HG03064 (cell line): ENCODE measurements around the gene SRSF6.
"Not testable (repeated sequence)": the region's sequence is repeated elsewhere in the genome, so short reads cannot be mapped to it uniquely, and the experiment has no call there.

ENCODE experiments used
- ATAC-seq: cut with Tn5 transposase; IDR thresholded peaks from one replicate; pipeline ENCODE4 v1.9.1; 2021; ENCODE audit warnings: low read depth; ENCODE audit not compliant: unreplicated experiment

The SRSF6 gene

DNA sequence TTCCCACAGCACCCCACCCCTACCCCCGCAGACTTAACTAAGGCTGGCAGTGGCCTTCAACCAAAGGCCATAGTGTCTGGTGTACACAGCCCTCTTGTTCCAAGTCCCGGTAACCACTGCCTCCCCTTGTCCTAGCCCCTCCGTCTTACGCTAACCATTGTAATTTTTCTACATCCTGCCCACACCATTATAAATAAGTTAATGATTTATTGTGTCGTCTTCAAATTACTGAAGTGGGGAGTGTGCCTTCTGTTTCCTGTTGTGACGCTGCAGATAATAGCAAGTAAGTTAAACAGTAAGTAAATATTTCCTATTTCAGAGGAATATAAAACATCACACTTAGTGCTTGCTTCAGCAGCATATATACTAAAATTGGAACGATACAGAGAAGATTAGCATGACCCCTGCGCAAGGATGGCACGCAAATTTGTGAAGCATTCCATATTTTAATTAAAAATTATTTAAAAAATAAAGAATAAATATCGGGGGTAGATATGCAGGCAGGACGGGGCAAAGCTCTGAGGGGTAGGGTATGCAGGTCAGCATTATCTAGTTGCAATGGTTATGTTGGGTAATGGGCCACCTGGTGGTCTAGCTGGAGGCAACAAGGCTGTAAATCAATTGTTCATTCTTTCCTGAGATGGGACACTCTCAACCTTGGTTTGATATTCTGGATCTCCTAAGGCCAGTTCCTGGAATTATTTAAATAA lies 15.1 kb downstream of the SRSF6 start:
- no peak for ATAC-seq

DNA sequence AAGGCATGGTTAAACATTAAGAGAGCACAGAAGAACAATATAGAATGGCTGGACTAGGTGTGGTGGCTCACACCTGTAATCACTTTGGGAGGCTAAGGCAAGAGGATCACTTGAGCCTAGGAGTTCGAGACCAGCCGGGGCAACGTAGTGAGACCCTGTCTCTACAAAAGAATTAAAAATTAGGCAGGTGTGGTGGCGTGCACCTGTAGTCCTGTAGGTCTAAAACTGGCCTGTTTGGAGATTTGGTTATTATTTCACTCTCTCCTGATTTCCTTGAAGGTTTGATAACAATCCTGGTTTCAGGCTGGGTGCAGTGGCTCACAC lies 15.6 kb downstream of the SRSF6 start:
- ATAC-seq = no peak

GRCh38 chr20:43477193-43477592 lies 19.5 kb downstream of the SRSF6 start:
- no peak for ATAC-seq

DNA sequence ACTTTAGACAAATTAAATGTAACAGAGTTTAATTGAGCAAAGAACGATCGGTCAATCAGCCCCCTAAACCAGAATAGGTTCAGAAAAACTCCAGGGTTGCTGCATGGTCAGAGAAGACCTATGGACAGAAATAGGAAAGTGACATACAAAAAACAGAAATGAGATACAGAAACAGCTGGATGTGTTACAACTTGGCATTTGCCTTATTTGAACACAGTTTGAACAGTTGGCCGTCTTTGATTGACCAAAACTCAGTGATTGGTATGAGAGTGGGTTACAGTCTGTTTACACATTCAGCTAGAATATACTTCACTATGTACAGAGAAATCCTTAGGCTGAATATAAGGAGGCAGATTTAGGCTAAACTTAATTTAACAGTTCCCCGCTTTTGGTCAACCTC lies 19.9 kb downstream of the SRSF6 start:
- no peak for ATAC-seq

DNA sequence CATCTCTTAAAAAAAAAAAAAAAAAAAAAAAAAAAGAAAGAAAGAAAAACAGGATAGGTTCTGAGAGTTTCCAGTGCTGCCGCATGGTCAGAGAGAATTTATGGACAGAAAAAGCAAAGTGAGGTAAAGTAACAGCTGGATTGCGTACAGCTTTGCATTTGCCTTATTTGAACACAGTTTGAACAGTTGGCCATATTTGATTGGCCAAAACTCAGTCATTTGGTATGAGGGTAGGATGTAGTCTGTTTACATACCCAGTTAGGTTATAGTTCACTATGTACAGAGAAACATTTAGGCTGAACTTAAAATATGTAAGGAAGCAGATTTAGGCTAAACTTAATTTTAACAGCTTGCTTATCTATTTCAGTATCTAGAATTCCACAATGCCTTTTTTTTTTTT lies 32.3 kb downstream of the SRSF6 start:
- ATAC-seq = no peak

DNA sequence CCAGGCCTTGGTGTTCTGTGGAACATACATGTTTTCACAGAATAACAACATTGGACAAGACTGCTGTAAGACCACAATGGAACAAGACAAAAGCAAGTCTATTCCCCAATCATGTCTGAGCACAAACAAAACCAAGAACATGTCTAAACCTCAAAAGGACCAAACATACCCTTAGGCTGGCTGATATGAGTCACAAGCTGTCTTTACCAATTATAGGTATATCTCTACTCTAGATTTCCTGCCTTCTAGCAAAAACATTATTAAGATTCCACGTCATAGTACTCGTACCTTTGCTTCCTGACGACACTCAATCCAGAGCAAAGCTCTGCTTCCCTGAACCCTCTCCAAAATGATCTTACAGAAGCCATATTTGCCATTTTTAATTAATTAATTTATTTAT lies 34.4 kb downstream of the SRSF6 start:
- peak; percentile 71 for ATAC-seq

DNA sequence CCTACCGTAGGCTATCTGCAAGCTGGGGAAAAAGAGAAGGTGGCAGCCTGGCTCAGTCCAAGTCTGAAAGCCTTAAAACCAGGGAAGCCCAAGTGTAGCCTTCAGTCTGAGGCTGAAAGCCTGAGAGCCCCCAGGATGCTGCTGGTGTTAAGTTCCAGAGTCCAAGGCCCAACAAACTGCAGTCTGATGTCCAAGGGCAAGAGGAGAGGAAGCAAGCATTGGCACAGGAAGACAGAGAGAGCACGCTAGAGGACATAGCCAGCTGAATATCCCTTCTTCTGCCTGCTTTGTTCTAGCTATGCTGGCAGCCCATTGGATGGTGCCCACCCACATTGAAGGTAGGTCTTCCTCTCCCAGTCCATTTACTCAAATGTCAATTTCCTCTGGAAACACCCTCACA lies 37.7 kb downstream of the SRSF6 start:
- no peak for ATAC-seq

- not testable (repeated sequence) for ATAC-seq
Observed at GRCh38 chr20:43502021-43502420, 44.3 kb downstream of the SRSF6 start.

GRCh38 chr20:43506238-43506637 lies 48.5 kb downstream of the SRSF6 start:
- no peak for ATAC-seq

- ATAC-seq = no peak
Observed at GRCh38 chr20:43507150-43508080, 49.7 kb downstream of the SRSF6 start, which contains the start of gene L3MBTL1. Gene L3MBTL1 (plus strand): TSS chr20:43507697. CDS start chr20:43513504, 5,807 bp downstream.

- ATAC-seq = no peak
Observed at GRCh38 chr20:43508106-43508505, 50.4 kb downstream of the SRSF6 start.

DNA sequence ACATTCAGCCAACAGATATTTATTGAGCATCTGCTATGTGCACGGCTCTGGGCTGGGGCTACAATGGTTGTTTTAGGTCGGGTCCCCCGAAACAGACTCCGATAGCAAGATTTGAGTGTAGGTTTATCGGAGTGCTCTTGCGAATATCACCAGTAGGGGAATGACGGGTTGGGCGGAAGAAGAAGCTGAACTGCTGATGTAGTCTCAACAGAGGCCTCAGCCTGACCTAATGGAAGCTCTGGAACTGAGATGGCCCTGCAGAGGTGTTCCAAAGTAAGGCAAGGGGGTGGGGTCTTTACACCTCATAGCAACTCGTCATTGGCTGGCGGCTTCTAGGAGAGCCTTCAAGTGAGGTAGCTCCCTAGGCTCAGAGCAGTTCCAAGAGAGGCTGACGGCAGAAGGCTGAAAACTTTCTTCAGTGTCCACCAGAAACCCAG lies 50.9 kb downstream of the SRSF6 start:
- ATAC-seq = no peak

DNA sequence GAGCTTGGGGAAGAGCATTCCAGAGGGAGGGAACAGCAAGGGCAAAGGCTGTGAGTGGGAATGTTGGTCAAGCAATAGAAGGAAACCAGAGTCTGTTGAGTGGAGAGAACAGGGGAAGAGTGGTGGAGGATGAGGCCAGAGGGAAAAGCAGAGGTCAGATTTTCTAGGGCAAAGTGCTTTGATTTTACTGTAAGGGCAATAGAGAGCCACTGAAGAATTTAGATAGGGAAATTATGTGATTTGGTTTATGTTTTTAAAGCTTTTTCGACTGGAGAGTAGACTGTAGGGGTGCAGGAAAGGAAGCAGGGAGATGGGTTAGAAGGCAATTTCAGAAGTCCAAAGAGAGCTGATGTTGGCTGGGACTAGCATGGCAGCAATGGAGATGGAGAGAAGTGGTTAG lies 54.2 kb downstream of the SRSF6 start:
- ATAC-seq = no peak

DNA sequence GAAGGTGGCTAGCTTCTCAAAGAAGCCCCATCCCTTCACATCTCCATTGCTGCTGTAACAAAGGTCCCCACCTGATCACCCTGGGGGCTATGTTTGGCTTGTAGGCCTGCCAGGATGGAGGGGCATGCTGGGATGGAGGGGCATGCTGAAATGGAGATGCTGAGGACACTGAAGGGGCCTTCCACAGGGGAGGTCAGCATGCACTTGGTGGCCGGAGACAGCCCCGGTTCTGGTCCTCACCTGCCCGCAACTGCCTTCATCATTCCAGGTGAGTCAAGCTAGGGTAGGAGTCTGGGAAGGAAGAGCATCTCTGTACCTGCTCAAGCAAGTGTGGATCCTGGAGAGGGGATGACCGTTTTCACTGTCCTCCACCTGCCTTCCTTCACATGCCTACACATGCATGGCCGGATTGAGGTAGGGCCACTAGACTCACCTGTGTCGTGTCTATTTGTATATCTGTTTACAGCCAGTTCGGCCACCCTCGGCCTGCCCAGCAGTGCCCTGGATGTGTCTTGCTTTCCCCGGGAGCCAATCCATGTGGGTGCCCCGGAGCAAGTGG lies 55.8 kb downstream of the SRSF6 start:
- ATAC-seq = no peak
